Measurements from ENCODE around the gene ATP11A.
A peak's percentile ranks its signal among the peaks of the same experiment; 100 is the strongest.
"Not testable (repeated sequence)": the region's sequence is repeated elsewhere in the genome, so short reads cannot be mapped to it uniquely, and the experiment has no call there.

The ATP11A gene

DNA sequence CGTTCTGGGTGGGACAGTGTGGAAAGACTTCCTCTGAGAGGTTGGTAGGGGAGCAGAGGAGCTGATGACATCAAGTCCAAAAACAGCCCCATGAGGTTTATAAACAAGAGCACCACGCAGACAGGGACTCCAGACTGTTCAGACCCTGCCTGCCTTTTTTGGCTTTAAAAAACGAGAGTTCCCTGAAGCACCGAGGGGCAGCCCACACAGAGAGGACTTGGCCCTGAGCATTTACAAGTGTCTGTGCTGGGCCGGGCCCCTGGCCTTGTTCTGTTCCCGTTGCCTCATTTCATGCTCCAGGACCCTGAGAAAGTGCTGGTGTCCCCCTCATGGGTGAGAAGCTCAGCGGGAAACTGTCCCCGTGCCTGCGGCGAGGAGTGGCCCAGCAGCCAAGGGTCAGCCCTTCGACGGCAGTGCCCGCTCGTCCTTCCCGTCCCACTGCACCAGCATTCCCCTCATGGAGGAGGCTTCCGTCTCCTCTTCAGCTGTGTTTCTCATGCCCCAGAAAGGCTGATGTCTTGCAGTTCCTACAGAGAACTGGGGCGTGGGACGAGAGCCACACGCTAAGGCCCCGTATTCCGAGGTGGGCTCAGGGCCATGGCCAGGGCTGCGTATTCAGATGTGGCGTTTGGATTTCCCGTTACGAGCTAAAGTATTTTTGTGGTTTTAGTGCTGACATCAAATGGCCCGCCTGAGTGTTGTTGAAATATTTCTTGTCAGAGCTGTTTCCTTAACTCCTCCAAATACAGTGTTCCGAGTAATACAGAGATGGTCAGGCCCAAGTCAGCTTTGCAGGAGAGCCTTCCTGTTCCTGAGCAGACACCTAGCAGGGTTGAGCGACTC is 93.5 kb downstream of the ATP11A start:
- Histone ChIP-seq H2BK120ac (ENCODE audit: low read depth, low read length) (no peak overlapping the region), H3K27ac (ENCODE audit: low read depth, low read length) (no peak overlapping the region), H4K8ac (ENCODE audit: low read depth, low read length) (no peak overlapping the region), H3K4me2 (ENCODE audit: low read length) (no peak overlapping the region), H3K18ac (ENCODE audit: low read length) (no peak overlapping the region), H3K4me3 (ENCODE audit: low read length) (no peak overlapping the region), H3K4me1 (ENCODE audit: control insufficient read depth, low read depth, low read length) (peaks cover 5% of the 10 kb centered on the region), H2AK5ac (ENCODE audit: low read length) (no peak overlapping the region), H3K79me2 (ENCODE audit: control insufficient read depth, insufficient read depth, low read length) (no peaks in the 10 kb centered on the region), H3K23ac (ENCODE audit: low read length) (no peak overlapping the region), H3K27me3 (ENCODE audit: insufficient read depth, low read length, poor library complexity) (no peaks in the 10 kb centered on the region), H4K5ac (ENCODE audit: low read length) (no peak overlapping the region), H3K56ac (ENCODE audit: low read length) (peak overlapping the region; percentile 25), H2BK5ac (ENCODE audit: low read length) (no peak overlapping the region), H3K4ac (ENCODE audit: low read depth, low read length) (no peak overlapping the region), H3K36me3 (ENCODE audit: control insufficient read depth, insufficient read depth, low read length) (no peaks in the 10 kb centered on the region), H3K9ac (ENCODE audit: low read length) (no peak overlapping the region), H2BK15ac (replicated peaks; ENCODE audit: low read depth) (no peak overlapping the region), H3K79me1 (ENCODE audit: low read length) (peaks cover 5% of the 10 kb centered on the region)
- WGBS (ENCODE audit: extremely low coverage, insufficient coverage, low lambda C conversion rate): no CpG with 5 or more reads among the region's 28 CpGs
- no peak for DNase-seq

DNA sequence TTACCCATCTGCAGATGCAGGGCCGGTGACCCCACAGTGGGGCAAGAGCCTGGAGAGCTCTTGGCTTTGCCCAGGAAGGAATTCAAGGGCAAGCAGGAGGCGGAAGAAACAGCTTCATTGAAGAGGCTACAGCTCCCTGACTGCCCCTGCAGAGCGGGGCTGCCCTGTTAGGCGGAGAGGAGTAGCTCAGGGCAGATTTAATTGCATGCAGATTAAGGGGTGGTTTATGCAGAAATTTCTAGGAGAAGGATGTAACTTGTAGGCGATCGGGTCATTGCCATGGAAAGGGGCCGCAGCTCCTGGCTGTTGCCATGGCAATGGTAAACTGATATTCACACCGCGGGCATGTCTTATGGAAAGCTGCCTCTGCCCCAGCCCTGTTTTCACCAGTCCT is 94.1 kb downstream of the ATP11A start:
- no peak overlapping the region for H4K8ac ChIP-seq (ENCODE audit: low read depth, low read length)
- H3K79me1 ChIP-seq (ENCODE audit: low read length): peaks cover 5% of the 10 kb centered on the region
- no peaks in the 10 kb centered on the region for H3K79me2 ChIP-seq (ENCODE audit: control insufficient read depth, insufficient read depth, low read length)
- H3K27me3 ChIP-seq (ENCODE audit: insufficient read depth, low read length, poor library complexity): no peaks in the 10 kb centered on the region
- H3K56ac ChIP-seq (ENCODE audit: low read length): no peak overlapping the region
- peak; percentile 65 for DNase-seq
- H2AK5ac ChIP-seq (ENCODE audit: low read length): no peak overlapping the region
- H3K9ac ChIP-seq (ENCODE audit: low read length): no peak overlapping the region
- no peak overlapping the region for H3K4ac ChIP-seq (ENCODE audit: low read depth, low read length)
- no peak overlapping the region for H3K4me3 ChIP-seq (ENCODE audit: low read length)
- peaks cover 5% of the 10 kb centered on the region for H3K4me1 ChIP-seq (ENCODE audit: control insufficient read depth, low read depth, low read length)
- H4K5ac ChIP-seq (ENCODE audit: low read length): no peak overlapping the region
- H2BK15ac ChIP-seq (replicated peaks; ENCODE audit: low read depth): no peak overlapping the region
- no peak overlapping the region for H2BK120ac ChIP-seq (ENCODE audit: low read depth, low read length)
- H3K27ac ChIP-seq (ENCODE audit: low read depth, low read length): no peak overlapping the region
- H2BK5ac ChIP-seq (ENCODE audit: low read length): no peak overlapping the region
- no CpG with 5 or more reads among the region's 9 CpGs for WGBS (ENCODE audit: extremely low coverage, insufficient coverage, low lambda C conversion rate)
- no peak overlapping the region for H3K4me2 ChIP-seq (ENCODE audit: low read length)
- H3K18ac ChIP-seq (ENCODE audit: low read length): no peak overlapping the region
- no peak overlapping the region for H3K23ac ChIP-seq (ENCODE audit: low read length)
- no peaks in the 10 kb centered on the region for H3K36me3 ChIP-seq (ENCODE audit: control insufficient read depth, insufficient read depth, low read length)

DNA sequence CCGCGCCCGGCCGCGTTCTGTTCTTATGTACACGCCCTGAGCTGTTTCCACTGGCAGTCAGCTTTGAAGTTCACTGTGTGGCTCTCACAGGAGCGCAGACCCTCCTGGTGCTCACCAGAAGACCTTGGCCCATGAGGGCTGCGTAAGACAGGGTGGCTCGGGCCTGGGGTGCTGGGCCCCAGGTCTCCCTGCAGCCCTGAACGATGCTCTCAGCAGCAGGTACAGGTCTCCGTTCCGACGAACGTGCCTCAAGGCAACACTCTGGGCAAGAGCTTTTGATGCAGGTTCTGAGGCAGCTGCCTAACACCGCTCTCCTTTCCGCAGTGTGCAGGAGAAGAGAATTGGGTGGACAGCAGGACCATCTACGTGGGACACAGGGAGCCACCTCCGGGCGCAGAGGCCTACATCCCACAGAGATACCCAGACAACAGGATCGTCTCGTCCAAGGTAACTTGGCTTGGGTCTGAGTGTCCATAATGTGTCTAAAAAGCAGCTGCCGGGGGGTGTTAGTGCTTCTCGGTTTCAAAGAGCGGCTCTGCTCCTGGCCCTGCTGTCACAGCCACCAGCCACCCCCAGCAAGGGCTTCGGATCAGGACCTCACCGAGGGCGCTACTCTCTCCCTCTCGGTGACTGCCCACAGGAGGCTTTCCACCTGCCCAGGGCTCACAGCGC is 95.1 kb downstream of the ATP11A start:
- Histone ChIP-seq H3K4me3 (ENCODE audit: low read length) (no peak overlapping the region), H2BK15ac (replicated peaks; ENCODE audit: low read depth) (no peak overlapping the region), H3K36me3 (ENCODE audit: control insufficient read depth, insufficient read depth, low read length) (no peaks in the 10 kb centered on the region), H2BK120ac (ENCODE audit: low read depth, low read length) (no peak overlapping the region), H2BK5ac (ENCODE audit: low read length) (no peak overlapping the region), H3K79me2 (ENCODE audit: control insufficient read depth, insufficient read depth, low read length) (no peaks in the 10 kb centered on the region), H3K4ac (ENCODE audit: low read depth, low read length) (no peak overlapping the region), H3K27ac (ENCODE audit: low read depth, low read length) (no peak overlapping the region), H3K79me1 (ENCODE audit: low read length) (peaks cover 5% of the 10 kb centered on the region), H3K27me3 (ENCODE audit: insufficient read depth, low read length, poor library complexity) (no peaks in the 10 kb centered on the region), H3K23ac (ENCODE audit: low read length) (no peak overlapping the region), H3K4me1 (ENCODE audit: control insufficient read depth, low read depth, low read length) (peaks cover 5% of the 10 kb centered on the region), H4K8ac (ENCODE audit: low read depth, low read length) (no peak overlapping the region), H4K5ac (ENCODE audit: low read length) (no peak overlapping the region), H3K9ac (ENCODE audit: low read length) (no peak overlapping the region), H3K4me2 (ENCODE audit: low read length) (no peak overlapping the region), H2AK5ac (ENCODE audit: low read length) (no peak overlapping the region), H3K18ac (ENCODE audit: low read length) (no peak overlapping the region), H3K56ac (ENCODE audit: low read length) (no peak overlapping the region)
- DNase-seq: no peak
- WGBS (ENCODE audit: extremely low coverage, insufficient coverage, low lambda C conversion rate): no CpG with 5 or more reads among the region's 29 CpGs

DNA sequence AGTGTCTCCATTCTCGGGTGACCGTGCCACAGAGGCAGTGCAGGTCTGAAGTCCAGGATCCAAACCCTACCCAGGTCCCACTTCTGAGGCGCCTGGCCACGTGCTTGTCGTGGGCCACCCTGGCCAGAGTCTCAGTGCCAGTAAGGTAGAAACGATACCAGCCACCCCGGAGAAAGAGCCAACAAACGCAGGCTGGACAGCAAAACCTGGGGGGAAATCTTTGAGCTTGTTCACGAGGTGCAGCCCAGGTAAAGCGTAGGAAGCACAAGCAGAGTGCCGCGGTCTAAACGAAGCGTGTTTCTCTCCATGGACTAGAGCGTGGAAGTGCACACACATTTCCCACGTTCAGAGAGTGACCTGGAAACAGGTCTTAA is 95.6 kb downstream of the ATP11A start:
- no peak overlapping the region for H2BK15ac ChIP-seq (replicated peaks; ENCODE audit: low read depth)
- H3K4ac ChIP-seq (ENCODE audit: low read depth, low read length): no peak overlapping the region
- no peak overlapping the region for H3K4me2 ChIP-seq (ENCODE audit: low read length)
- WGBS (ENCODE audit: extremely low coverage, insufficient coverage, low lambda C conversion rate): no CpG with 5 or more reads among the region's 16 CpGs
- H2BK120ac ChIP-seq (ENCODE audit: low read depth, low read length): no peak overlapping the region
- H3K36me3 ChIP-seq (ENCODE audit: control insufficient read depth, insufficient read depth, low read length): no peaks in the 10 kb centered on the region
- H3K4me1 ChIP-seq (ENCODE audit: control insufficient read depth, low read depth, low read length): peaks cover 3% of the 10 kb centered on the region
- H3K79me2 ChIP-seq (ENCODE audit: control insufficient read depth, insufficient read depth, low read length): no peaks in the 10 kb centered on the region
- DNase-seq: no peak
- H2BK5ac ChIP-seq (ENCODE audit: low read length): no peak overlapping the region
- H3K27me3 ChIP-seq (ENCODE audit: insufficient read depth, low read length, poor library complexity): no peaks in the 10 kb centered on the region
- H2AK5ac ChIP-seq (ENCODE audit: low read length): no peak overlapping the region
- H3K27ac ChIP-seq (ENCODE audit: low read depth, low read length): no peak overlapping the region
- H4K8ac ChIP-seq (ENCODE audit: low read depth, low read length): no peak overlapping the region
- no peak overlapping the region for H3K4me3 ChIP-seq (ENCODE audit: low read length)
- H3K9ac ChIP-seq (ENCODE audit: low read length): no peak overlapping the region
- no peak overlapping the region for H3K23ac ChIP-seq (ENCODE audit: low read length)
- peaks cover 4% of the 10 kb centered on the region for H3K79me1 ChIP-seq (ENCODE audit: low read length)
- H3K56ac ChIP-seq (ENCODE audit: low read length): no peak overlapping the region
- no peak overlapping the region for H3K18ac ChIP-seq (ENCODE audit: low read length)
- H4K5ac ChIP-seq (ENCODE audit: low read length): no peak overlapping the region

DNA sequence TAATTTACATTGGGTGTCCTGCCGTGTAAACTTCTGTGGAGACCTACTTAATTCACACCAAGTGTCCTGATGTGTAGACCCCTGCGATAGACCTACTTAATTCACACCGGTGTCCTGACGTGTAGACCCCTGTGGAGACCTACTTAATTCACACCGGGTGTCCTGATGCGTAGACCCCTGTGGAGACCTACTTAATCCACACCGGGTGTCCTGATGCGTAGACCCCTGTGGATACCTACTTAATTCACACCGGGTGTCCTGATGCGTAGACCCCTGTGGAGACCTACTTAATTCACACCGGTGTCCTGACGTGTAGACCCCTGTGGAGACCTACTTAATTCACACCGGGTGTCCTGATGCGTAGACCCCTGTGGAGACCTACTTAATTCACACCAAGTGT is 97.0 kb downstream of the ATP11A start:
- no CpG with 5 or more reads among the region's 14 CpGs for WGBS (ENCODE audit: extremely low coverage, insufficient coverage, low lambda C conversion rate)
- not testable (repeated sequence) for H3K36me3 ChIP-seq (ENCODE audit: control insufficient read depth, insufficient read depth, low read length); H3K79me1 ChIP-seq (ENCODE audit: low read length); DNase-seq; H4K5ac ChIP-seq (ENCODE audit: low read length); H3K23ac ChIP-seq (ENCODE audit: low read length); H2BK120ac ChIP-seq (ENCODE audit: low read depth, low read length); H3K79me2 ChIP-seq (ENCODE audit: control insufficient read depth, insufficient read depth, low read length); H3K4ac ChIP-seq (ENCODE audit: low read depth, low read length); H3K27me3 ChIP-seq (ENCODE audit: insufficient read depth, low read length, poor library complexity); H4K8ac ChIP-seq (ENCODE audit: low read depth, low read length); H3K4me2 ChIP-seq (ENCODE audit: low read length); H2BK5ac ChIP-seq (ENCODE audit: low read length); H2BK15ac ChIP-seq (replicated peaks; ENCODE audit: low read depth); H2AK5ac ChIP-seq (ENCODE audit: low read length); H3K4me1 ChIP-seq (ENCODE audit: control insufficient read depth, low read depth, low read length); H3K18ac ChIP-seq (ENCODE audit: low read length); H3K27ac ChIP-seq (ENCODE audit: low read depth, low read length); H3K56ac ChIP-seq (ENCODE audit: low read length); H3K9ac ChIP-seq (ENCODE audit: low read length); H3K4me3 ChIP-seq (ENCODE audit: low read length)
